HCT116 (cell line): Measurements from ENCODE around the gene DOLPP1. TPM values are rescaled to one million over a fixed set of nuclear protein-coding genes. Genes with fewer than 3 reads are reported as not detected.

Source experiments
- ATAC-seq: fragments of 200-7000 bp; cut with Tn5 transposase; 2 replicates; pipeline ENCODE4 v1.9.1; 2020; ENCODE audit warnings: mild to moderate bottlenecking, moderate library complexity
- BruUV-seq: library from RNA; stranded (reverse); fragments of 400-500 nt; replicated peaks from 2 replicates; lab custom pipeline; 2021; lab: Mats Ljungman, UMichigan
- CTCF ChIA-PET: fragments of 300-600 bp; sonication (Branson Sonifier 250); formaldehyde crosslinking; loops from one replicate; lab custom pipeline; 2021; ENCODE audit warnings: antibody characterized with exemption; lab: Charles Lee
- POLR2A ChIA-PET: fragments of 300-600, 350-600 bp; sonication (Branson Sonifier 250); formaldehyde crosslinking; loops from one replicate; lab custom pipeline; 2021; ENCODE audit warnings: antibody characterized with exemption; lab: Charles Lee
- RAD21 ChIA-PET, 2 experiments: fragments of 300-600 bp; sonication (Branson Sonifier 250); formaldehyde crosslinking; loops; one replicate each; lab custom pipeline; 2023; ENCODE audit warnings: low total read pairs in 2 of 2; ENCODE audit not compliant: uncharacterized antibody in 2 of 2, unreplicated experiment in 2 of 2, low non-redundant PET in 1 of 2; lab: Charles Lee
- DNase-seq: peaks from one replicate; pipeline ENCODE4 v3.0.0-alpha.2; 2010; ENCODE audit warnings: low read depth, low spot score
- H2AFZ ChIP-seq: fragments of 200-600 bp; shearing (Covaris generic), sonication (generic); 2 replicates; pipeline ENCODE4 v1.6.1; 2017; ENCODE audit warnings: low read depth, mixed run types, mixed read lengths, antibody characterized with exemption, low read length; ENCODE audit not compliant: poor library complexity, severe bottlenecking
- H3K27ac ChIP-seq: 2 replicates; pipeline ENCODE4 v1.5.1; 2012; ENCODE audit warnings: low read depth, low read length
- H3K27me3 ChIP-seq: fragments of 200-600 bp; sonication (generic); 2 replicates; pipeline ENCODE4 v1.6.1; 2016; ENCODE audit warnings: mixed run types, low read length, mixed read lengths; ENCODE audit not compliant: insufficient read depth
- H3K36me3 ChIP-seq, 2 experiments: fragments of 200-500 bp in 1 of 2; fragments of 200-600 bp in 1 of 2; sonication (Bioruptor generic) in 1 of 2; sonication (generic) in 1 of 2; 2 replicates each; pipeline versions ENCODE4 v1.5.1 to v1.6.1; 2014 to 2016; ENCODE audit warnings: low read length in 2 of 2, inconsistent platforms in 1 of 2, mixed read lengths in 1 of 2, mixed run types in 1 of 2; ENCODE audit not compliant: insufficient read depth in 2 of 2, control insufficient read depth in 1 of 2
- H3K4me1 ChIP-seq, 2 experiments: fragments of 200-600 bp in 1 of 2; sonication (generic) in 1 of 2; 2 replicates each; pipeline versions ENCODE4 v1.5.1 to v1.6.1; 2012 to 2017; ENCODE audit warnings: low read length in 2 of 2, inconsistent platforms in 1 of 2, mild to moderate bottlenecking in 1 of 2, mixed read lengths in 1 of 2, mixed run types in 1 of 2, moderate library complexity in 1 of 2; ENCODE audit not compliant: insufficient read depth in 2 of 2, control insufficient read depth in 1 of 2
- H3K4me2 ChIP-seq: fragments of 200-600 bp; sonication (generic); 2 replicates; pipeline ENCODE4 v1.6.1; 2017; ENCODE audit warnings: mixed run types, low read length, mixed read lengths
- H3K4me3 ChIP-seq, 2 experiments: fragments of 200-600 bp in 1 of 2; sonication (generic) in 1 of 2; replicated peaks in 1 of 2; 2 replicates each; pipeline ENCODE4 v1.5.1; 2011 to 2016; ENCODE audit warnings: low read length in 2 of 2, control low read depth in 1 of 2, low read depth in 1 of 2, mild to moderate bottlenecking in 1 of 2, mixed read lengths in 1 of 2, mixed run types in 1 of 2
- H3K79me2 ChIP-seq: fragments of 200-600 bp; sonication (generic); 2 replicates; pipeline ENCODE4 v1.6.1; 2017; ENCODE audit warnings: mild to moderate bottlenecking, mixed run types, low read length, moderate library complexity, mixed read lengths; ENCODE audit not compliant: insufficient read depth
- H3K9ac ChIP-seq: fragments of 200-600 bp; sonication (generic); 2 replicates; pipeline ENCODE4 v1.6.1; 2016; ENCODE audit warnings: low read length, mixed read lengths
- H3K9me2 ChIP-seq: fragments of 200-600 bp; sonication (generic), shearing (Covaris generic); 2 replicates; pipeline ENCODE4 v1.6.1; 2017; ENCODE audit warnings: mixed run types, mild to moderate bottlenecking, moderate library complexity; ENCODE audit not compliant: insufficient read depth
- H3K9me3 ChIP-seq, 2 experiments: fragments of 200-500 bp in 1 of 2; fragments of 200-600 bp in 1 of 2; sonication (Bioruptor generic) in 1 of 2; sonication (generic) in 1 of 2; 2 replicates each; pipeline ENCODE4 v1.6.1; 2014 to 2017; ENCODE audit warnings: low read length in 2 of 2, mixed read lengths in 2 of 2, inconsistent platforms in 1 of 2, low read depth in 1 of 2, mild to moderate bottlenecking in 1 of 2, mixed run types in 1 of 2, moderate library complexity in 1 of 2; ENCODE audit not compliant: control insufficient read depth in 1 of 2, insufficient read depth in 1 of 2
- H4K20me1 ChIP-seq: fragments of 200-600 bp; sonication (generic), shearing (Covaris generic); 2 replicates; pipeline ENCODE4 v1.6.1; 2017; ENCODE audit warnings: mixed run types, mild to moderate bottlenecking, moderate library complexity; ENCODE audit not compliant: insufficient read depth
- ATF3 ChIP-seq: IDR thresholded peaks from 2 replicates; pipeline ENCODE4 v1.6.1; 2012
- EZH2 ChIP-seq: fragments of 200-600 bp; sonication (generic); IDR thresholded peaks from 2 replicates; pipeline ENCODE4 v1.6.1; 2017; ENCODE audit warnings: antibody characterized with exemption, mixed run types
- EZH2phosphoT487 ChIP-seq: fragments of 200-600 bp; IDR thresholded peaks from 2 replicates; pipeline ENCODE4 v1.6.1; 2018; ENCODE audit warnings: antibody characterized with exemption, borderline replicate concordance
- POLR2A ChIP-seq: IDR thresholded peaks from 2 replicates; pipeline ENCODE4 v1.7.0; 2011; ENCODE audit warnings: borderline replicate concordance; ENCODE audit not compliant: insufficient read depth, insufficient read length; ENCODE audit errors: extremely low read depth
- POLR2AphosphoS5 ChIP-seq: IDR thresholded peaks from 2 replicates; pipeline ENCODE4 v1.6.1; 2011; ENCODE audit warnings: mild to moderate bottlenecking, low read depth, low read length, moderate library complexity
- RAD21 ChIP-seq: IDR thresholded peaks from 2 replicates; pipeline ENCODE4 v1.6.1; 2012; ENCODE audit warnings: low read depth, mild to moderate bottlenecking
- SIN3A ChIP-seq: IDR thresholded peaks from 2 replicates; pipeline ENCODE4 v1.6.1; 2012; ENCODE audit warnings: low read depth
- TCF7L2 ChIP-seq: IDR thresholded peaks from 2 replicates; pipeline ENCODE4 v1.7.0; 2011; ENCODE audit warnings: borderline replicate concordance, inconsistent platforms; ENCODE audit not compliant: insufficient read depth, insufficient read length; ENCODE audit errors: extremely low read depth
- YY1 ChIP-seq: IDR thresholded peaks from 2 replicates; pipeline ENCODE4 v1.6.1; 2011; ENCODE audit warnings: low read length, low read depth, moderate library complexity, mild to moderate bottlenecking; ENCODE audit not compliant: insufficient replicate concordance; ENCODE audit errors: extremely low read depth
- ZBTB33 ChIP-seq: IDR thresholded peaks from 2 replicates; pipeline ENCODE4 v1.6.1; 2011; ENCODE audit warnings: mild to moderate bottlenecking, low read length, moderate library complexity; ENCODE audit not compliant: insufficient replicate concordance; ENCODE audit errors: extremely low read depth
- ZNF274 ChIP-seq: fragments of 200-500 bp; sonication (Bioruptor generic); IDR thresholded peaks from 2 replicates; pipeline ENCODE4 v1.6.1; 2014; ENCODE audit warnings: mild to moderate bottlenecking, low read depth, low read length, inconsistent platforms
- intact Hi-C: fragments of 100-400 bp; cut with micrococcal nuclease; formaldehyde crosslinking; loops from 2 replicates; pipeline ENCODE4 v1.10.0; 2022
- total RNA-seq: library from RNA; stranded (reverse); gene quantifications from one replicate; pipeline ENCODE4 v1.2.1, GENCODE V29; 2021; ENCODE audit not compliant: unreplicated experiment

DOLPP1 gene
- total RNA-seq, 1 experiment from 2014 or later, result 17.4 TPM

- no TSS peak for BruUV-seq
- POLR2A ChIA-PET, result no interaction called here
- H3K9ac ChIP-seq, result no peak overlapping the region
Measured at GRCh38 chr9:129060991-129061390, 19.9 kb upstream of the DOLPP1 start.

More at GRCh38 chr9:129060991-129061390, 19.9 kb upstream of the DOLPP1 start:
- CTCF ChIA-PET, result no interaction called here
- Histone ChIP-seq H3K36me3 (peaks cover 0 to 4% of the 10 kb centered on the region in 2 experiments; a peak in 1 of 4 replicates), H3K9me3 (no peaks in the 10 kb centered on the region), H3K4me3 (no peak overlapping the region), H3K27me3 (no peaks in the 10 kb centered on the region), H3K4me2 (no peak overlapping the region), H2AFZ (no peak overlapping the region), H4K20me1 (no peaks in the 10 kb centered on the region), H3K27ac (no peak overlapping the region), H3K79me2 (no peaks in the 10 kb centered on the region), H3K4me1 (peaks cover 4 to 17% of the 10 kb centered on the region in 2 experiments; a peak in 3 of 4 replicates), H3K9me2 (no peaks in the 10 kb centered on the region)
- TF ChIP-seq SIN3A (no peak), ATF3 (no peak), RAD21 (no peak), POLR2AphosphoS5 (no peak), EZH2 (no peak), POLR2A (no peak), EZH2phosphoT487 (no peak), TCF7L2 (no peak), ZBTB33 (no peak), YY1 (no peak), ZNF274 (no peak)
- intact Hi-C loops, result no loop called here
- no peak for DNase-seq
- RAD21 ChIA-PET, result no interaction called here
- ATAC-seq, result no peak
